Activated naive CD8-positive, alpha-beta T cell (primary cell): ENCODE data around the gene ORM1.
"Not testable (repeated sequence)": the region's sequence is repeated elsewhere in the genome, so short reads cannot be mapped to it uniquely, and the experiment has no call there.

Experiments used
- H3K27ac Mint-ChIP-seq: one replicate; pipeline ENCODE4 v1.8.0; 2021; ENCODE audit warnings: mixed read lengths
- H3K27me3 Mint-ChIP-seq: one replicate; pipeline ENCODE4 v1.8.0; 2021; ENCODE audit warnings: mixed read lengths
- H3K36me3 Mint-ChIP-seq: one replicate; pipeline ENCODE4 v1.8.0; 2021; ENCODE audit warnings: mixed read lengths
- H3K4me1 Mint-ChIP-seq: one replicate; pipeline ENCODE4 v1.8.0; 2021; ENCODE audit warnings: low read depth, mixed read lengths
- H3K4me3 Mint-ChIP-seq: one replicate; pipeline ENCODE4 v1.8.0; 2021; ENCODE audit warnings: mild to moderate bottlenecking, mixed read lengths
- H3K9me3 Mint-ChIP-seq: one replicate; pipeline ENCODE4 v1.8.0; 2021; ENCODE audit warnings: low read depth, mixed read lengths

ORM1 gene

DNA sequence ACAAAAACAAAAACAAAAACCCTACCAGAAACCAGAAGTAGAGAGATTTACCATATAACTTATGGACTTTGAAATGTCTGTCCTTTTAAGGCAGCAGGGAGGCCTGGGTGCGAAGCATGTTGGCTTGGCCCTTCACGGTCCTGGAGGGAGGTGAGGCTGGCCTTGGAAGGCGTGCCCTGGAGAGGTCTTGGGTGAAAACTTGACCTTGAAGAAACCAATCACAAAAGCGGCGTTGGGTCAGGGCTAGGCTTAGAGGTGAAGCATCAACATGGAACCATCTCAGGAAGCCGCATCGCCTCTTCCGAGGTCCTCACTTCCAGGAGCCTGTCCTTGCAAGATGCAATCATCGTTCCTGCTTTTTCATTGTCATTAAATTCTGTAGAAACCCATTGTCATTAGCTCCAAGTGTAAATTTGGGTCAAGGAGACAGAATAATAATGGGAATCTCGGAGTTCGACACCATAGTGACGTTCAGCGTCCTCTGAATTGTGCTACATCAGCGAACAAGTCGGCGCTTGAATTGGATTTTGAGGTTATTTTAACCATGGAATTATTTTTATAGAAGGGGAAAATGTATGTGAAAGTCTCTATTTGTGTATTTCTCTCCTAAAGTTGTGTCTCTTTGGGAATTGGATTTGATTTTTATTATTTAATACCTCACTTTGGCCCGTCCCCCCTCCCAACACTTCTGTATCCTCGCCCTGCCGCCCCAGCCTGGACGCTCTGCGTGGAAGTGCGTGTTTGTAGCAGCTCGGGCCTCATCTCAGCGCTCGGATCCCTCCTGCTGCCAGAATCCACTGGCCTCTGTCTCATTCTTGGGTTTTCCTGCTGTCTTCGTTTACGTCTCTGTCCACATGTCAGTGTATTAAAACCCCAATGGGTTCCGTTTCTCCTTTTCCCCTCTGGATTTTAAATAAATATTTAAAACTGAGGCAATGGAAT is 11.1 kb upstream of the ORM1 start:
- Mint-ChIP-seq H3K27ac (no peak overlapping the region), H3K9me3 (no peaks in the 10 kb centered on the region), H3K36me3 (no peaks in the 10 kb centered on the region), H3K4me3 (no peak overlapping the region), H3K4me1 (no peaks in the 10 kb centered on the region), H3K27me3 (no peaks in the 10 kb centered on the region)

DNA sequence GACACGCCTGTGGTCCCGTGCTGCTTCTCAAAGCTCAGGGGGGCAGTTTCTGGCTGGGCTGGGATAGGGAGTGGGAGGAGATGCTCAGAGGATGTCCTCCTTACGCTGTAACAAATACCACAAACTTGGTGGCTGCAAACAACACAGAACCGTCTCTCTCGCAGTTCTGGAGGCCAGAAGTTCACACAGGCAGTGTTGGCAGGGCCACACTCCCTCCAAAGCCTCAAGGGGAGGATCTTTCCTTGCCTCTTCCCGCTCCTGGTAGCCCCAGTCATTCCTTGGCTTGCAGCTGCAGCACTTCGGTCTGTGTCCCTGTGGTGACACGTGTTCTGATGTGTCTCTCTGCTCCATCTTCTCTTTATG is 10.4 kb upstream of the ORM1 start:
- no peaks in the 10 kb centered on the region for H3K27me3 Mint-ChIP-seq
- no peaks in the 10 kb centered on the region for H3K36me3 Mint-ChIP-seq
- no peaks in the 10 kb centered on the region for H3K9me3 Mint-ChIP-seq
- no peaks in the 10 kb centered on the region for H3K4me1 Mint-ChIP-seq
- H3K4me3 Mint-ChIP-seq: no peak overlapping the region
- H3K27ac Mint-ChIP-seq: no peak overlapping the region

DNA sequence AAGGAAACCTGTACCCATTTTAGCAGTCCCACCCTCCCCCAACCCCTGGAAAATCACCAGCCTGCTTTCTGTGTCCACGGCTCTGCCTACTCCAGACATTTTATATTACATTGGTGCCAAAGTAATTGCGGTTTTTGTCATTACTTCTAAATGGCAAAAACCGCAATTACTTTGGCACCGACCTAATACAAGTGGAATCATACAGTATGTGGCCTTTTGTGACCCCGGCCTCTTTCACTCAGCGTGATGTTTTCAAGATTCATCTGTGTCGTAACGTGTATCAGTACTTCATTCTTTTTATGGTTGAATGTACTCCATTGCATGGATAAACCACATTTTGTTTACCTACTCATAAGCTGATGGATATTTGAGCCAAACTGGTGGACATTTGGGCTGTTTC is 9.7 kb upstream of the ORM1 start:
- Mint-ChIP-seq H3K27ac (no peak overlapping the region), H3K27me3 (no peaks in the 10 kb centered on the region), H3K36me3 (no peaks in the 10 kb centered on the region), H3K4me3 (no peak overlapping the region), H3K9me3 (no peaks in the 10 kb centered on the region), H3K4me1 (no peaks in the 10 kb centered on the region)

DNA sequence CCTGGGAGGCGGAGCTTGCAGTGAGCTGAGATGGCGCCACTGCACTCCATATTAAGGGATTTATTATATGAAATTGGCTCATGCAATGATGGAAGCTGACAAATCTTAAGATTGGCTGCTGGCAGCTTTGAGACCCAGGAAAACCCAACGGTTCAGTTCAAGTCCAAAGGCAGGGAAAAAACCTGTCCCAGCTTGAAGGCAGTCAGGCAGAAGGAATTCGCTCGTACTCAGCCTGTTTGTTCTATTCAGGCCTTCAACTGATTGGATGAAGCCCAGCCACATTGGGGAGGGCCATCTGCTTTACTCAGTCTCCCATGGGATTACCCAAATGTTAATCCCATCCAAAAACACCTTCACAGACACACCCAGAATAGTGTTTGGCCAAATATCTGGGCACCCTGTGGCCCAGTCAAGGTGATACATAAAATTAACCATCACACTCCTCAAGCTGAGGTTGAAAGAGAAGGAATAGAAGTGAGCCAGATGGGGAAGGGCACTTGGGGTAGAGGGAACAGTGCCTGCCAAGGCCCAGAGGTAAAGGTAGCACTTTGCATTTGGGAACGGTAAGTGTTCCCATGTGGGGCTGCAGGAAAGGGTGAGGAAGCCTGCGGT is 8.5 kb upstream of the ORM1 start:
- H3K27me3 Mint-ChIP-seq: no peaks in the 10 kb centered on the region
- no peak overlapping the region for H3K4me3 Mint-ChIP-seq
- H3K4me1 Mint-ChIP-seq: no peaks in the 10 kb centered on the region
- H3K36me3 Mint-ChIP-seq: no peaks in the 10 kb centered on the region
- H3K9me3 Mint-ChIP-seq: no peaks in the 10 kb centered on the region
- no peak overlapping the region for H3K27ac Mint-ChIP-seq

DNA sequence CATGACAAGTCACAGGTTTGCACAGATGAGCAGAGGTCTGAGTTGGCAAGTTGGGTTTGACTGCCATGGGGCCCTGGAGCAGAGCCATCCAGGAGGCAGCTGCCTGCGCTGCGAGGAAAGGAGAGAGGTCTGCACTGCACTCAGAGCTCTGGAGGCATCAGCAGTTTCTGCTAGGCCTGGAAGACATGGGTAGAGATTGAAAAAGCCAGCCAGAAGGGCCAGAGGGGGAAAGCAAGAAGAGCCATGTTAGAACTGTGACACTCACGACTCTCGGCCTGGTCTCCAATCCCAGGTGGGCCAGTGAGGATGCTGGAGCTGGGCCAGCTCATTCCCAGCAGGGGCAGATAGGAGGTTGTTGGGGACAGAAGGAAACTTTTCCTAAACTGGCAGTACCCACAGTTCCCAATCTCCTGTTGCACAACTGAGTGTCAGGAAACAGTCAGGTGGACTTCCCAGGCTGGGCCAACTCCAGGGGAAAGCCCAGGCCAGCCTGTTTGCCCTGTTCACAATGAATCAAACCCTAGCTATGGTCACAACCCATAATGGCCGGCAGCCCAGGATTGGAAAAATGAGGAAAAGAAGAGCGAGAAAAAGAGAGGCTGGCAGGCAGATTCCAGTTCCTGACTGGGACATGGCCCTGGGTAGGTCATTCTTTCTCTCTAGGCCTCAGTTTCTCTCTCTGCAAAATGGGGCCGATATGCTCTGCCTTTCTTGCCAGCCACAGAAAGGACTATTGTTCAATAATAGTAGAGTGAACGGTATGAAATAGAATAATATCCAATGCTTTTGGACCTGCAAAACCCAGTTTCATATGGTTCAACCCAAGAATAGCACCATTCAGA is 7.8 kb upstream of the ORM1 start:
- Mint-ChIP-seq H3K4me1 (no peaks in the 10 kb centered on the region), H3K27ac (no peak overlapping the region), H3K27me3 (no peaks in the 10 kb centered on the region), H3K36me3 (no peaks in the 10 kb centered on the region), H3K9me3 (no peaks in the 10 kb centered on the region), H3K4me3 (no peak overlapping the region)

DNA sequence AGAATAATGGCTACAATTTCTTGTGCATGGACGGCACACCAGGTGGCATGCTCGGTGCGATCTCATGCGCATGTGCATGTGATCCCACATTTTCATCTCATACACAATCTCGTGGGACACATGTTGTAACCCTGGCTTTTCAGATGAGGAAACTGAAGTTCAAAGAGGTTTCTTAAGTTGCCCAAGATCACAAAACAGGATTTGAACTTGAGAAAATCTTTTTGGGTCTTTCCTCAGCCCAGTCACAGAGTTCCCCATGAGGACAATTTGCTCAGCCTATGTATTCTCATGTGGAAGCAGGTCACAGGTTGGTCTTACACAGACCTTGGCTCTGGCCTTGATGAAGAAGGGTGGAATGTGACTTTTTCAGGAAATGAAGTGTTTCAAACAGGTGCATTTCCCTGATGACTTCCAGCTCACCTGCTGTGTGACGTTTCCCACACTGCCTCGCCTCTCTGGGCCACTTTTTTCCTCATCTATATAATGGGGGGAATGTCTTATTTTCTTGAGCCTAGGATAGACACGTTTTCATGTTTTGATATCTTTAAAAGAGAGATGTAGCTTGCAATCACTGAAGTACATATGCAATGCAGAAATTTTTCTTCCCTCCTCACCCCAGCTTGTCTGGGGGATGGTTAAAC is 7.1 kb upstream of the ORM1 start:
- no peak overlapping the region for H3K27ac Mint-ChIP-seq
- no peaks in the 10 kb centered on the region for H3K9me3 Mint-ChIP-seq
- H3K36me3 Mint-ChIP-seq: no peaks in the 10 kb centered on the region
- H3K27me3 Mint-ChIP-seq: no peaks in the 10 kb centered on the region
- no peaks in the 10 kb centered on the region for H3K4me1 Mint-ChIP-seq
- no peak overlapping the region for H3K4me3 Mint-ChIP-seq

DNA sequence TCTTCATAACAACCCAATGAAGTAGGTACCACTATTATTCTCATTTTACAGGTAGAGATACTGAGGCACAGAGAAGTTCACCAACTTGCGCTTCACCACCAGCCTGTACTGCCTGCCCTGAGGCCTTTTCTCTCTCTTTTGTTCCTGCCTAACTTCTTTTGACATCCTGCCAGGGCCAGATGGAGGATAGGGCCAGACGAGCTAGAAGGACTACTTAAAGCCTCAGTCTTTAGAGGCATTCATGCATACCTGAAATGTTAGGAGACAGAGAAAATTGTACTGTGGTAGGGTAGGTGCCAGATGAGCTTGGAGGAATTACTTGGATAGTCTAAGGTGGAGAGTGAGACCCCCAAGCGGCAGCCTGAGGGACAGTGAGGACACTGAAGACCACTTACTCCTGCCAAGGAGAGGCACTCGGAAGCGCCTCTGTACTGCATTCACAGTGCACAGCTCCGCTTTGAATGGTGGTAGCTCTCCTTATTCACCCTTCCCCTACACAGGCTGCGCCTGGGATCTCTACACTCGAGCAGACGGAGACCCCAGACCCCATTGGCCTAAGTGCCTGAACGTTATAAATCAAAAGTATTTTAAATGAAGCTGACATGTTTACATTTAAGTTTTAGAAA is 6.2 kb upstream of the ORM1 start:
- H3K4me3 Mint-ChIP-seq: no peak overlapping the region
- no peak overlapping the region for H3K27ac Mint-ChIP-seq
- H3K9me3 Mint-ChIP-seq: no peaks in the 10 kb centered on the region
- no peaks in the 10 kb centered on the region for H3K27me3 Mint-ChIP-seq
- no peaks in the 10 kb centered on the region for H3K4me1 Mint-ChIP-seq
- H3K36me3 Mint-ChIP-seq: no peaks in the 10 kb centered on the region

DNA sequence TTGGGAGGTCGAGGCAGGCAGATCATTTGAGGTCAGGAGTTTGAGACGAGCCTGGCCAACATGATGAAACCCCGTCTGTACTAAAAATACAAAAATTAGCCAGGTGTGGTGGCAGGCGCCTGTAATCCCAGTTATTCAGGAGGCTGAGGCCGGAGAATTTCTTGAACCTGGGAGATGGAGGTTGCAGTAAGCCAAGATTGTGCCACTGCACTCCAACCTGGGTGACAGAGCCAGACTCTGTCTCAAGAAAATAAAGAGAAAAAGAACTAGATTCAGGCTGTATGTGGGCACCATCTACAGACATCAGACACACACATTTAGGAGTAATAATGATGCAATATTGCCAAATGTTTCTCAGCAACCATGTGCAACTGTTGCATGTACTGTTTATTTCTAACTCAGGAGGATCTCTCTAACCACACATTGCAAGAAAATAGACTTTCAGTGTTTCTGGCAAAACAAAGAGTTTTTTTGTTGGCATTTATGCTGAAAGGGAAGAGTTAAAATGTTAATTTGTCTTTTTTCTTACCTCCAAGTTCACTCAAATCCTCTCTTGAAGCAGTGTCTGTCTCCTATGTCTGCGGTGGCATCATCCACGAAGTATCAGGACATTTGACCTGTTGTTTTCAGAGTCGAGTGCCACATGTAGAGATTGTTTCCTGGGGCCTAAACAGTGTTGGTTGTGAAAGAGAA is 5.1 kb upstream of the ORM1 start:
- H3K4me3 Mint-ChIP-seq: no peak overlapping the region
- no peak overlapping the region for H3K27ac Mint-ChIP-seq
- no peaks in the 10 kb centered on the region for H3K4me1 Mint-ChIP-seq
- no peaks in the 10 kb centered on the region for H3K9me3 Mint-ChIP-seq
- H3K36me3 Mint-ChIP-seq: no peaks in the 10 kb centered on the region
- H3K27me3 Mint-ChIP-seq: no peaks in the 10 kb centered on the region

DNA sequence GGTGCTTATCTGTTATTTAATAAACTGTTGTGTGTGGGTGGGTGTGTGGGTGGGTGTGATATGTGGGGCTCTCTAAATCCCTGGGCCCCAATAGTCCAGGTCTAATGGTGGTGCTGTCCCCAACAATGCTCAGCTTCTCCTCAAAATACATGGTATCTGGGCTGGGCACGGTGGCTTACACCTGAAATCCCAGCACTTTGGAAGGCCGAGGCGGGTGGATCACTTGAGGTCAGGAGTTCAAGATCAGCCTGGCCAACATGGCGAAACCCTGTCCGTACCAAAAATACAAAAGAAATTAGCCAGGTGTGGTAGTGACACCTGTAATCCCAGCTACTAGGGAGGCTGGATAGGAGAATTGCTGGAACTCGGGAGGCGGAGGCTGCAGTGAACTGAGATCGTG is 4.5 kb upstream of the ORM1 start:
- H3K27me3 Mint-ChIP-seq: no peaks in the 10 kb centered on the region
- H3K36me3 Mint-ChIP-seq: no peaks in the 10 kb centered on the region
- no peak overlapping the region for H3K27ac Mint-ChIP-seq
- H3K9me3 Mint-ChIP-seq: no peaks in the 10 kb centered on the region
- no peak overlapping the region for H3K4me3 Mint-ChIP-seq
- H3K4me1 Mint-ChIP-seq: no peaks in the 10 kb centered on the region

DNA sequence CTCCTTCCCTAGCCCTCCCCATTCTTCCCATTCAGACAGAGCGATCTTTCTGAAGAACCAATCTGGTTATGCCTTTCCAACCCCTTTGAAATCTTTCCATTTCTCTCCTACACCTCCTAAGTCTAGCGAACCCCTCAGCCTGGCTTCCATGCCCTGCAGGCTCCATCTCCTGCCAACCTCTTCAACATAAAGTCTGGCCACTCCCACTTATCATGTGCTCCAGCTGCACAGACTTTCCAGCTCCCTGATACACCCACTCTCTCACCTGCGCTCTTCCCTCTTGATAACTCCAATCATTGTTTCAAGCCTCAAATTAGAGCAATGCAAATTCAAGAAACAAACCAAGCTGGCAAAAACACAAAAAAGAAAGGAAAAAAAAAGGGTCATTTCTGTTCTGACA is 3.8 kb upstream of the ORM1 start:
- no peaks in the 10 kb centered on the region for H3K27me3 Mint-ChIP-seq
- no peaks in the 10 kb centered on the region for H3K4me1 Mint-ChIP-seq
- no peaks in the 10 kb centered on the region for H3K36me3 Mint-ChIP-seq
- no peaks in the 10 kb centered on the region for H3K9me3 Mint-ChIP-seq
- H3K4me3 Mint-ChIP-seq: no peak overlapping the region
- H3K27ac Mint-ChIP-seq: no peak overlapping the region

DNA sequence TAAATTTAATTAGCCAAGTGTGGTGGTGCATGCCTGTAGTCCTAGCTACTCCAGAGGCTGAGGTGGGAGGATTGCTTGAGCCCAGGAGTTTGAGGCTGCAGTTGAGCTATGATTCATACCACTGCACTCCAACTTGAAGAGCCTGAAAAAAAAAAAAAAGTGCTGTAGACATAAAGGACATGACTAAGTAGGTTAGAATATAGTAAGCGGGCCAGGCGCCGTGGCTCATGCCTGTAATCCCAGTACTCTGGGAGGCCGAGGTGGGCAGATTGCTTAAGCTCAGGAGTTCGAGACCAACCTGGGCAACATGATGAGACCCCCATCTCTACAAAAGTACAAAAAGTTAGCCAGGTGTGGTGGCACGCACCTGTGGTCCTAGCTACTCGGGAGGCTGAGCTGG is 2.2 kb upstream of the ORM1 start:
- H3K27ac Mint-ChIP-seq, H3K27me3 Mint-ChIP-seq, H3K36me3 Mint-ChIP-seq, H3K9me3 Mint-ChIP-seq, H3K4me1 Mint-ChIP-seq, H3K4me3 Mint-ChIP-seq: not testable (repeated sequence)

DNA sequence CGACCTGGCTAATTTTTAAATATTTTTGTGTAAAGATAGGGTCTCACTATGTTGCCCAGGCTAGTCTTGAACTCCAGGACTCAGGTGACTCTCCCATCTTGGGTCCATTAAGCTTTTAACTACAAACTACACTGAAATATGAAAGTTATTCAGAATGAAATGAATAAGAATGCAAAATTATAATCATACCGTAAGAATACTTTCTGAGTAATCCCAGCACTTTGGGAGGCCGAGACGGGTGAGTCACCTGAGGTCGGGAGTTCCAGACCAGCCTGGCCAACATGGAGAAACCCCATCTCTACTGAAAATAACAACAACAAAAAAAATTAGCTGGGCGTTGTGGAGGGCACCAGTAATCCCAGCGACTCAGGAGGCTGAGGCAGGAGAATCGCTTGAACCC is 1.1 kb upstream of the ORM1 start:
- H3K27me3 Mint-ChIP-seq: no peaks in the 10 kb centered on the region
- H3K36me3 Mint-ChIP-seq: no peaks in the 10 kb centered on the region
- H3K27ac Mint-ChIP-seq: no peak overlapping the region
- H3K9me3 Mint-ChIP-seq: no peaks in the 10 kb centered on the region
- H3K4me1 Mint-ChIP-seq: no peaks in the 10 kb centered on the region
- no peak overlapping the region for H3K4me3 Mint-ChIP-seq

DNA sequence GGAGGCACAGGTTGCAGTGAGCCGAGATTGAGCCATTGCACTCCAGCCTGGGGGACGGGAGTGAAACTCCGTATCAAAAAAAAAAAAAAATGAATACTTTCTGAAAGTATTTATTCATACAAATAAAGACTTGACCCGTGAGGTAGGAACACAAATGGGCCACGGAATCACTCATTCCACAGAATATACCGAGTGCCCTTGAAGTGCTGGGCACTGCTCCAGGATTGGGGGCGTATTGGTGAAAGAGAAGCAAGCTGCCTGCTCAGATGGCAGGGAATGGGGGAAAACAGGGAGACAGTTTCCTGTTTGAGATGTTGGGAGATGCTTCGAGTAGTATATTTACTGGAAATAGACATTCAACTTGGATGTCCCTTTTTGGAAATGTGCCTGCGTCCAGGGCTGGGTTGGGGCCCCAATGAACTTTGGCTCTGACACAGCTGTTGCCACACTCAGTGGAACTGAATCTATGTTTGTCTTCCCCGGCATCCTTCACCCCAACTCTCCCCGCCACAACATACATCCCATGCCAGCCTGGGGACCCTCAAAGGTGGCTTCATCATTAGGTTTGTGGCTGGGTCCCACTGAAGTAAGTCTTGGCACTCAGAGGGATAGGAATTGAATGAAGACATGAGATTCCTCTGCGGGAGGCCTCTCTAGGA is 609 bp upstream of the ORM1 start:
- H3K36me3 Mint-ChIP-seq, H3K4me3 Mint-ChIP-seq, H3K27me3 Mint-ChIP-seq, H3K9me3 Mint-ChIP-seq, H3K4me1 Mint-ChIP-seq, H3K27ac Mint-ChIP-seq: not testable (repeated sequence)

DNA sequence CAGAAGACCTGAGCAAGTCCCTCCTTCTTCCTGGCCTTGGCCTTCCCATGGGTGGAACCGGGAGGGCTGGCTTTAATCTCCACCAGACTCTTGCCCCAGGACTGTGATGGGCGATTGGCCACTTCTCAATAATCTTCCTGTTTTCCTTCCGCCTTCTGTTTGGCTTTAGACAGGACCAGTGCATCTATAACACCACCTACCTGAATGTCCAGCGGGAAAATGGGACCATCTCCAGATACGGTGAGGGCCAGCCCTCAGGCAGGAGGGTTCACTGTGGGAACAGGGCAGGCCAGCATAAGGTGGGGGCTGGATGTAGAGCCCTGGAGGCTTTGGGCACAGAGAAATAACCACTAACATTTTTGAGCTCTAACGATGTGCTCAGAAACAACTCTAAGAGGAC is 951 bp downstream of the ORM1 start:
- not testable (repeated sequence) for H3K27me3 Mint-ChIP-seq, H3K27ac Mint-ChIP-seq, H3K9me3 Mint-ChIP-seq, H3K36me3 Mint-ChIP-seq, H3K4me1 Mint-ChIP-seq, H3K4me3 Mint-ChIP-seq
